GM21737 (cell line): ENCODE results near the gene DYNC2LI1.

Experiments used
- ATAC-seq: cut with Tn5 transposase; IDR thresholded peaks from one replicate; pipeline ENCODE4 v1.9.1; 2021; ENCODE audit warnings: mild to moderate bottlenecking, moderate library complexity; ENCODE audit not compliant: unreplicated experiment

DYNC2LI1 gene

GRCh38 chr2:43842866-43843226 is 69.0 kb downstream of the DYNC2LI1 start:
- no peak for ATAC-seq

- no peak for ATAC-seq
These were observed 71.3 kb downstream of the DYNC2LI1 start for GRCh38 chr2:43845181-43845580.

GRCh38 chr2:43846140-43846793 is 72.4 kb downstream of the DYNC2LI1 start:
- ATAC-seq, result no peak

GRCh38 chr2:43848214-43848613 is 74.4 kb downstream of the DYNC2LI1 start:
- no peak for ATAC-seq

- ATAC-seq, result no peak
These were observed 77.5 kb downstream of the DYNC2LI1 start for GRCh38 chr2:43851011-43851980.

- no peak for ATAC-seq
These were observed 78.4 kb downstream of the DYNC2LI1 start for GRCh38 chr2:43852196-43852730.

- no peak for ATAC-seq
These were observed 79.6 kb downstream of the DYNC2LI1 start for GRCh38 chr2:43853141-43854081.

- no peak for ATAC-seq
These were observed 80.8 kb downstream of the DYNC2LI1 start for GRCh38 chr2:43854671-43855070.

GRCh38 chr2:43855292-43855691 is 81.5 kb downstream of the DYNC2LI1 start:
- ATAC-seq, result no peak
